BJ (cell line): ENCODE data around the gene ARHGEF1. TPM values are rescaled to one million over a fixed set of nuclear protein-coding genes. Genes with fewer than 3 reads are reported as not detected.

ENCODE experiments used
- CTCF ChIA-PET: fragments of 350-600 bp; formaldehyde crosslinking; extraction: SDS; loops from one replicate; lab custom pipeline; 2021; ENCODE audit warnings: antibody characterized with exemption, inconsistent platforms; lab: Yijun Ruan, JAX
- POLR2A ChIA-PET: fragments of 300-600 bp; sonication (Branson Sonifier 250); formaldehyde crosslinking; extraction: SDS; loops from one replicate; lab custom pipeline; 2021; ENCODE audit warnings: antibody characterized with exemption; lab: Charles Lee
- DNase-seq: peaks from one replicate; pipeline ENCODE4 v3.0.0-alpha.2; 2011; ENCODE audit warnings: low read depth
- H3K27me3 ChIP-seq: 2 replicates; pipeline ENCODE4 v1.6.0; 2011; ENCODE audit warnings: low read length; ENCODE audit not compliant: control insufficient read depth, insufficient read depth
- H3K36me3 ChIP-seq: 2 replicates; pipeline ENCODE4 v1.5.1; 2011; ENCODE audit warnings: low read length; ENCODE audit not compliant: control insufficient read depth, insufficient read depth
- H3K4me3 ChIP-seq: 2 replicates; pipeline ENCODE4 v1.5.1; 2011; ENCODE audit warnings: low read depth, mild to moderate bottlenecking, control low read depth, low read length
- polyA plus RNA-seq: library from polyadenylated mRNA; depleted of rRNA; stranded (reverse); fragments of >200 nt; gene quantifications from 2 replicates; pipeline ENCODE4 v1.2.3, GENCODE V29; 2011
- TF ChIP-seq, protein P1 (sequence below): IDR thresholded peaks from 2 replicates; pipeline ENCODE4 v1.5.1; 2011; ENCODE audit warnings: low read depth, mild to moderate bottlenecking, control low read depth, inconsistent platforms, low read length, moderate library complexity; ENCODE audit not compliant: insufficient read depth

ARHGEF1 gene
- polyA plus RNA-seq, 1 experiment: 41.0 TPM

DNA sequence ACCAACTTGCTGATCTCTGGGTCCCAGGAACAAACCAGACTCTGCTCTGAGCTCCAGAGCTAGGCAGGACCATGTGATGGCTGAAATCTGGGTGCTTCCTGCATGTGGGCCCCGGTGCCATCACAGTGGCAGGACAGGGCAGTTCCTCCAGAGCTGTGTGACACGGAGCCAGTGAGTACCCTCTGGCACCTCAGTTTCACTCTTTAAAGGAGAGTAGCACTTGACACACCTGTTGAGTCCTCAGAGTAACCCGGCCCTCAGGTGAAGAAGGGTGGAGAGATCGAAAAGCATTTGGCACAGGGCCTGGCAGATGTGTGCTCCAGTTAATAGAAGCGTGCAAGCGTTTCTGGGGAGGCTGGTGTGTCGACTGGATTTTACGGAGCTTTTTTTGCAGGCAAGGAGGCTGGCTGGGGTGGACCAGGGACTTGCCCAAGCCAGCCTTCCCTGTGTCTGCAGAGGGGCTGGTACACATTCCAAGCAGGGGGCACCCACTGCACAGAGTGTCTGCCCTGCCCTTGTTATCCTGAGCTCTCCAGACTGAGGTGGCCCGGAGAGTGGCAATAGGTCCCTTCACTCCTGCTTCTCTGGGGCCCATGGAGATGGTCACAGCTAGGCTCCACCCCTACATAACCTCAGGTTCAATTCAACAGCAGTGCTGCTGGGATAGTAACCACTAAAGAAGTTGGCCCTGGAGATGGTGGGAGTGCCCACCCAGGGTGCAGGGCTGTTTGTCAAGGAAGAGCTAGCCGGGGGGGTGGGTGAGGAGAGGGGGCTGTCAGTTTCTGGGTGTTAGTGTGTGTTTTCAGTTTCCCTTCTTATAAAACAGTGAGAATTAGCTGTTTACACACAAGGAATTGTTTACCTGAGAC is 14.6 kb upstream of the ARHGEF1 start:
- POLR2A ChIA-PET: no interaction called here
- peaks cover 51% of the 10 kb centered on the region for H3K36me3 ChIP-seq
- no peak overlapping the region for H3K4me3 ChIP-seq
- DNase-seq: no peak
- no peaks in the 10 kb centered on the region for H3K27me3 ChIP-seq
- CTCF ChIA-PET: interaction anchor here (0.9 to 2.6 kb wide), 4 partner anchors 8 to 84 kb away, joined by 3 to 7 read pairs (median 4); partner anchors contain the start of gene RPS19
- TF ChIP-seq, protein P1, sequence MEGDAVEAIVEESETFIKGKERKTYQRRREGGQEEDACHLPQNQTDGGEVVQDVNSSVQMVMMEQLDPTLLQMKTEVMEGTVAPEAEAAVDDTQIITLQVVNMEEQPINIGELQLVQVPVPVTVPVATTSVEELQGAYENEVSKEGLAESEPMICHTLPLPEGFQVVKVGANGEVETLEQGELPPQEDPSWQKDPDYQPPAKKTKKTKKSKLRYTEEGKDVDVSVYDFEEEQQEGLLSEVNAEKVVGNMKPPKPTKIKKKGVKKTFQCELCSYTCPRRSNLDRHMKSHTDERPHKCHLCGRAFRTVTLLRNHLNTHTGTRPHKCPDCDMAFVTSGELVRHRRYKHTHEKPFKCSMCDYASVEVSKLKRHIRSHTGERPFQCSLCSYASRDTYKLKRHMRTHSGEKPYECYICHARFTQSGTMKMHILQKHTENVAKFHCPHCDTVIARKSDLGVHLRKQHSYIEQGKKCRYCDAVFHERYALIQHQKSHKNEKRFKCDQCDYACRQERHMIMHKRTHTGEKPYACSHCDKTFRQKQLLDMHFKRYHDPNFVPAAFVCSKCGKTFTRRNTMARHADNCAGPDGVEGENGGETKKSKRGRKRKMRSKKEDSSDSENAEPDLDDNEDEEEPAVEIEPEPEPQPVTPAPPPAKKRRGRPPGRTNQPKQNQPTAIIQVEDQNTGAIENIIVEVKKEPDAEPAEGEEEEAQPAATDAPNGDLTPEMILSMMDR: no peak

DNA sequence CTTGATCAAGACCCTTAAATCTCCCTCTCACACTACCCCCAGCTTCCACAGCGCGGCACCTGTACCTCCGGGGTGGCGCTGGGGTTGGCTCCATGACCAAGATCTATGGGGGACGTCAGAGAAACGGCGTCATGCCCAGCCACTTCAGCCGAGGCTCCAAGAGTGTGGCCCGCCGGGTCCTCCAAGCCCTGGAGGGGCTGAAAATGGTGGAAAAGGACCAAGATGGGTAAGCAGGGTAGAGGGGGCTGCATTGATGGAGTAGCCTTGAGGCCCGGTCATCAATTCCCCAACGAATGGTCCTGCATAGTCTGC is 14.0 kb upstream of the ARHGEF1 start:
- no peak overlapping the region for H3K4me3 ChIP-seq
- DNase-seq: no peak
- POLR2A ChIA-PET: no interaction called here
- CTCF ChIA-PET: interaction anchor here (0.9 to 2.6 kb wide), 3 partner anchors 9 to 13 kb away, joined by 3 to 7 read pairs (median 4); partner anchors contain the start of gene RPS19
- peaks cover 47% of the 10 kb centered on the region for H3K36me3 ChIP-seq
- no peaks in the 10 kb centered on the region for H3K27me3 ChIP-seq
- TF ChIP-seq, protein P1: no peak

DNA sequence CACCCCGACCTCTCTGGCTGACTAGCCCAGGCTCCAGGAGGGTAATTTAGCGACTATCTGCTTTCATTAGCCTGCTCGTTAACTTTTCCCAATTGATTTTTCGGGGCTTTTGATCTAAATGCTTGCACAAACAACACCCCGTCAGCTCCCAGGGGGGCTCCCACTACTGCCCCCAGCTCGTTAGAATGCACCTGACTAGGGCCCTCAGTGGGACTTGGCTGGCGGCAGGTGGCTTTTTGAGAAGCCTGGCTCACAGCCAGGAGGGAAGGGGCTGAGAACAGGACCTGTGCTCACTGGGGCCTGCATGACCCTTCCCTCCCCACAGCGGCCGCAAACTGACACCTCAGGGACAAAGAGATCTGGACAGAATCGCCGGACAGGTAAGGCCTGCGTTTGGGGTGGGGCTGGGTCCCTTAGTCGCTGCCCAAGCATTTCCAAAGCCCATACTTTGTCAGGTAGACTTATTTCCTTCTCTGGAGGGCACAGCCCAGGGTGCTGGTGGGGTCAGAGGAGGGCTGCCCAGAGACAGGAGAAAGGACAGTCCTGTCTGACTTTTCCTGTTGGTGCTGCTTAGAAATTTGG is 13.5 kb upstream of the ARHGEF1 start:
- ChIA-PET CTCF (interaction anchor here (1.5 to 2.6 kb wide), 2 partner anchors 9 to 11 kb away, joined by 3 to 7 read pairs; partner anchors contain the start of gene RPS19), POLR2A (no interaction called here)
- H3K4me3 ChIP-seq: no peak overlapping the region
- TF ChIP-seq, protein P1: no peak
- peaks cover 42% of the 10 kb centered on the region for H3K36me3 ChIP-seq
- no peak for DNase-seq
- no peaks in the 10 kb centered on the region for H3K27me3 ChIP-seq

DNA sequence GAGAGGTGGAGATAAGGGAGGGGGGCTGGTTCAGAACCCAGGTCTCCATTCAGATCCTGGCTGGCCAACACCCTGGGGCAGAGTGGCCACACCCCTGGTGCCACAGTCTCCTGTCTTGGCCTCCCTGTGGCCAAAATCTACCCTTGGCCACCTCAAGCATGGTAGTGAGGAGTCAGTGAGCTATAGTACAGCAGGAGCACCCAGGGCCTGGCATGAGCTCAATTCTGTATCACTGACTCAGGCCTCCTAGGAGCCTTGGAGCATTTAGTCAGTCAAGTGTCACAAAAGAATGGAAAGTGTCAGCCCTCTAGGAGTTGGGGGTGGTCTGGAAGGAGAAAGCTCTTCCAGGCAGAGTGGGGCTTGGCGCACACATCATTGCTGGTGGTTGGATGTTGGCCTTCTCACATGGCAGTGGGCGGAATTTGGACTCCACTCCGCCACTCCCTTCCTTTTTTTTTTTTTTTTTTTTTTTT is 12.5 kb upstream of the ARHGEF1 start:
- POLR2A ChIA-PET: interaction anchor here (0.5 kb wide), 2 partner anchors 11 to 73 kb away, joined by 3 to 14 read pairs; no protein-coding TSS in a partner anchor
- Histone ChIP-seq H3K4me3 (no peak overlapping the region), H3K36me3 (peaks cover 36% of the 10 kb centered on the region), H3K27me3 (no peaks in the 10 kb centered on the region)
- TF ChIP-seq, protein P1: no peak
- no peak for DNase-seq
- CTCF ChIA-PET: interaction anchor here (1.9 to 2.6 kb wide), 2 partner anchors 10 to 82 kb away, joined by 4 to 7 read pairs; partner anchors contain the start of gene RPS19
